Smooth muscle cell of the coronary artery (primary cell): Measurements from ENCODE around the gene TMBIM6. TPM values are rescaled to one million over a fixed set of nuclear protein-coding genes. Genes with fewer than 3 reads are reported as not detected.

Experiments
- total RNA-seq: library from RNA; depleted of rRNA; stranded (reverse); fragments of >200 nt; gene quantifications from 2 replicates; pipeline ENCODE4 v1.2.3, GENCODE V29; 2014; ENCODE audit warnings: low replicate concordance

Gene TMBIM6, protein sequence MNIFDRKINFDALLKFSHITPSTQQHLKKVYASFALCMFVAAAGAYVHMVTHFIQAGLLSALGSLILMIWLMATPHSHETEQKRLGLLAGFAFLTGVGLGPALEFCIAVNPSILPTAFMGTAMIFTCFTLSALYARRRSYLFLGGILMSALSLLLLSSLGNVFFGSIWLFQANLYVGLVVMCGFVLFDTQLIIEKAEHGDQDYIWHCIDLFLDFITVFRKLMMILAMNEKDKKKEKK
- 238 and 243 TPM in 2 replicates for total RNA-seq

DNA sequence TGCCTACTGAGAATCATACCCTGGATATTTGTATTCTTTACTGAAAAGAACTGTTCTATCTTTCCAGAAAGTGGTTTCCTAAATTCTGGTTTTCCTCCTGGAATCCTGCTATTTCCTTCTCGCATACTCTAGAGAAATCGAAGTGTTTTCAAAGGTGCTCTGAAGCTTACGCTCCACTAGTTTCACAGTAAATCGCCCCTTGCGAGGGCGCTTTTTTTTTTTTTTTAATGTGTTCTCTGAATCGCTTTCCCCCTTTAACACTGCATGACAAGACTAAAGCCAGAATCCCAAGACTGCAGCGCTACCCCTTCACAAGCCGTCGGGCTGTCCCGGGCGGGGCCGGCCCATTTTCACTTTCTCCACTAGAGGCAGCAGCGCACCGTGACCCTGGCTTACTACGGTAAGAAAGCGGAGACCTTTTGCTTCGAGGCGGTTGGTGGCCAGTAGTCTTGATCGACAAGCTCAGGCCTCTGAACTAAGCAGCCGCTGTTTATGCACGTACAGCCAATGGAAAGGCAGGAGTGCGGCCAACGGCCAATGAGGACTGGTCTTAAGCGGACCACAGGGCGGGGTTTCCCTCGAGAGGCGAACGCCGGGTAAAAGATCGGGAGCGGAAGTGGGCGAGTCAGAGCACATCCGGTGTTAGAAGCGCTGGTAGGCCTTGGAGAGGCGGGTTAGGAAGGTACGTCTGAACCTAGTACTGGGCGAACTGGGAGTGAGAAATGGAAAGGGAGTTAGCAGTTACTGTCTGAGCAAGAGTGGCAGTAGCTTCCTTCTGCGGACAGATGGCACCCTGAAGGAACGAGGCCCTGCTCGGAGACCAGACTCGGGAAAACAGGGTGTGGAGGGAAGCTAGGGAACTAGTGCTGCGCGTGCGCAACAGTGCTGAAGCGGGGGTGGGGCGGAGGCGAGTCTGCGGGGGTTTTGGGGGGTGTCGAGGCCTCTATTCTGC is at the start of gene TMBIM6:
Gene TMBIM6 (plus strand): TSS at position 628 of the 952 bp plus-strand sequence. CDS start 10,937 bp downstream, outside the sequence.

DNA sequence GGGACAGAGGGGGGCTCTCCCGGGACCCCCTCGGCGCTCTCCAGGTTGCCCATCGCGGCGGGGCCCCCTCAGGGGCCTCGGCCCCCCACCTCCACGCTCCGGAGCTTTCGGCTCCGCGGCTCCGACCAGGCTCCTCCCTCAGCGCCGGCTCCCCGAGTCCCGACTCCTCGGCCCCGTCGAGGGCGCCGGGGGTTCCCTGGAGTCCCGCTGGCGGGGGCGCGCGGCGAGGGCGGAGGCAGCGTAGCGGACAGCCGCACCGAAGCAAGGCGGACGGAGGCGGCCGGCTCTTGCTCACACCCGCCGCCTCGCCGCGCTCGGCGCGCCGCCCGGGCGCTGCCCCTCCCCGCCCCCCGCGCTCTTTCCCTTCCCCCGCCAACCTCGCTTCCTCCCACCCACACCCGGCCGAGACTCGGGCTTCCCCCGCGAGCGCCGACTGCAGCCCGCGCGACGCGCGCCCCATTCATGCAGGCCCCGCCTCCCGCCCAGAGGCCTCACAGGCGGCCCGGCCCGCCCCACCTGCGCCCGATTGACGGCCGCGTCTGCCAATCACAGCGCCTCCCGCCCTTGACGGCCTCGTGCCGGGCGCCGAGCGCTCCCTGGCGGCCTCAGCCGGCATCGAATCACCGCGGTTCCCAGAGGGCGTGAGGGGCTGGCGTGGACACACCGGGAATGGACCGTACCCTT is 34.1 kb upstream of the TMBIM6 start, which contains the start of gene FMNL3:
Gene FMNL3 (minus strand): TSS at position 278 of the 684 bp plus-strand sequence. CDS start 225 bp downstream, at position 53.

Other genes starting within 250 kb of the TMBIM6 start
- gene KCNH3, start 202.5 kb upstream of the TMBIM6 start, total RNA-seq = 0.23 and 0.30 TPM in 2 replicates
- gene MCRS1, start 173.4 kb upstream of the TMBIM6 start, total RNA-seq = 53.7 and 56.0 TPM in 2 replicates
- 0.12 and 0.23 TPM in 2 replicates for gene FAM186B, start 135.9 kb upstream of the TMBIM6 start, total RNA-seq
- gene PRPF40B, start 118.0 kb upstream of the TMBIM6 start, total RNA-seq = 11.9 and 17.6 TPM in 2 replicates
- 17.2 and 46.4 TPM in 2 replicates for gene FMNL3, start 34.2 kb upstream of the TMBIM6 start, total RNA-seq
- 11.7 and 13.3 TPM in 2 replicates for gene NCKAP5L, start 86.9 kb downstream of the TMBIM6 start, total RNA-seq
- gene BCDIN3D, start 101.5 kb downstream of the TMBIM6 start, total RNA-seq = 3.7 and 4.0 TPM in 2 replicates
- gene FAIM2, start 162.3 kb downstream of the TMBIM6 start, total RNA-seq = 0.38 and 41.0 TPM in 2 replicates
- not detected in 2 replicates for gene AQP2, start 209.2 kb downstream of the TMBIM6 start, total RNA-seq
- 0.60 and 0.82 TPM in 2 replicates for gene AQP5, start 220.3 kb downstream of the TMBIM6 start, total RNA-seq
- gene AQP6, start 231.4 kb downstream of the TMBIM6 start, total RNA-seq = under 0.01 TPM in 1 of 2 replicates, not detected in the other